ENCODE results near the gene GZF1. TPM values are rescaled to one million over a fixed set of nuclear protein-coding genes. Genes with fewer than 3 reads are reported as not detected.

The GZF1 gene
- total and polyA plus RNA-seq, 4 donors, result 1.6 to 11.0 (median 5.1) TPM

GRCh38 chr20:23415959-23416583 lies 54.1 kb downstream of the GZF1 start:
- H3K27me3 ChIP-seq (ENCODE audit: control insufficient read depth in 4 of 4, insufficient read depth in 4 of 4, low read length in 3 of 4), result no peaks in the 10 kb centered on the region
- TF ChIP-seq HNF4A (conservative IDR thresholded peaks at IDR 0.05) (no peak), TAF1 (conservative IDR thresholded peaks at IDR 0.05) (no peak), FOXA1 (IDR thresholded peaks at IDR 0.05) (no peak), YY1 (IDR thresholded peaks at IDR 0.05) (no peak), FOXA2 (IDR thresholded peaks at IDR 0.05) (no peak), RAD21 (IDR thresholded peaks at IDR 0.05) (no peak), HNF4G (IDR thresholded peaks at IDR 0.05) (no peak), SP1 (IDR thresholded peaks at IDR 0.05) (no peak), RXRA (IDR thresholded peaks at IDR 0.05) (no peak)
- H3K4me3 ChIP-seq (ENCODE audit: low read depth in 1 of 3, low read length in 3 of 3), result no peak overlapping the region
- no peak overlapping the region for H3K27ac ChIP-seq (ENCODE audit: low read depth in 1 of 2, low read length in 2 of 2)
- no peak for DNase-seq (ENCODE audit: low spot score)
- H3K36me3 ChIP-seq (ENCODE audit: control insufficient read depth in 4 of 4, insufficient read depth in 3 of 4, low read depth in 1 of 4, low read length in 3 of 4), result no peaks in the 10 kb centered on the region
- H3K9me3 ChIP-seq (ENCODE audit: control insufficient read depth in 4 of 4, low read length in 3 of 4), result no peaks in the 10 kb centered on the region
- no peak overlapping the region for H3K9ac ChIP-seq (ENCODE audit: low read depth in 1 of 2, low read length in 2 of 2)
- peaks cover 9 to 27% (median 14%) of the 10 kb centered on the region in 4 donors for H3K4me1 ChIP-seq (ENCODE audit: control insufficient read depth in 4 of 4, insufficient read depth in 4 of 4, low read length in 3 of 4)
- 83% methylated on average over 6 of the region's 6 CpGs for WGBS

DNA sequence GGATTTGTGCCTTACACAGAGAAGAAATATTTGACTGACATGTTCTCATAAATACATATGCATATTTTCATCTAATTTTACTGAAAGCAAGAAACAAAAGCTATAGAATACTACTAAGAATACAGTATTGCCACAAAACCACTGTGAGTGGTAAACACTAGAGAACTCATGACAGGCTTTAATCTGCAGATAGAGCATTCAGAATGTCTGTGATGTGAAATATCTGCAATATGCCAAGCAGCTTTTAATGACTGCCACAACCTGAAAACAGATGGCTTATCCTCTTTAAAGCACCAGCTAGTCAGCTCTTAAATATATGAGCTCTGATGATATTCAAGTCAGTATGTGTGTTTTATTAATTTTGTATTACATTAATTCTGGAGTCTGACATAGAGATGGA lies 55.9 kb downstream of the GZF1 start:
- Histone ChIP-seq H3K9me3 (ENCODE audit: control insufficient read depth in 4 of 4, low read length in 3 of 4) (no peaks in the 10 kb centered on the region), H3K4me3 (ENCODE audit: low read depth in 1 of 3, low read length in 3 of 3) (no peak overlapping the region), H3K9ac (ENCODE audit: low read depth in 1 of 2, low read length in 2 of 2) (no peak overlapping the region), H3K27me3 (ENCODE audit: control insufficient read depth in 4 of 4, insufficient read depth in 4 of 4, low read length in 3 of 4) (no peaks in the 10 kb centered on the region), H3K4me1 (ENCODE audit: control insufficient read depth in 4 of 4, insufficient read depth in 4 of 4, low read length in 3 of 4) (peaks cover 4 to 24% (median 13%) of the 10 kb centered on the region in 4 donors), H3K27ac (ENCODE audit: low read depth in 1 of 2, low read length in 2 of 2) (no peak overlapping the region), H3K36me3 (ENCODE audit: control insufficient read depth in 4 of 4, insufficient read depth in 3 of 4, low read depth in 1 of 4, low read length in 3 of 4) (no peaks in the 10 kb centered on the region)
- TF ChIP-seq RXRA (IDR thresholded peaks at IDR 0.05) (no peak), EGR1 (IDR thresholded peaks at IDR 0.05; ENCODE audit: low read depth in 2 of 2) (no peak), RAD21 (IDR thresholded peaks at IDR 0.05) (no peak), FOXA2 (IDR thresholded peaks at IDR 0.05) (no peak), JUND (IDR thresholded peaks at IDR 0.05) (no peak), HNF4G (IDR thresholded peaks at IDR 0.05) (no peak), NR2F2 (IDR thresholded peaks at IDR 0.05) (no peak), ZBTB33 (IDR thresholded peaks at IDR 0.05) (no peak), YY1 (IDR thresholded peaks at IDR 0.05) (no peak), TAF1 (conservative IDR thresholded peaks at IDR 0.05) (no peak), HNF4A (conservative IDR thresholded peaks at IDR 0.05) (no peak), GABPA (IDR thresholded peaks at IDR 0.05 in 1 of 2, conservative IDR thresholded peaks at IDR 0.05 in 1 of 2) (no peak), FOXA1 (IDR thresholded peaks at IDR 0.05) (no peak)
- TF ChIP-seq, protein P1, sequence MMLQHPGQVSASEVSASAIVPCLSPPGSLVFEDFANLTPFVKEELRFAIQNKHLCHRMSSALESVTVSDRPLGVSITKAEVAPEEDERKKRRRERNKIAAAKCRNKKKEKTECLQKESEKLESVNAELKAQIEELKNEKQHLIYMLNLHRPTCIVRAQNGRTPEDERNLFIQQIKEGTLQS (IDR thresholded peaks at IDR 0.05), result no peak
- TF ChIP-seq, protein P2, sequence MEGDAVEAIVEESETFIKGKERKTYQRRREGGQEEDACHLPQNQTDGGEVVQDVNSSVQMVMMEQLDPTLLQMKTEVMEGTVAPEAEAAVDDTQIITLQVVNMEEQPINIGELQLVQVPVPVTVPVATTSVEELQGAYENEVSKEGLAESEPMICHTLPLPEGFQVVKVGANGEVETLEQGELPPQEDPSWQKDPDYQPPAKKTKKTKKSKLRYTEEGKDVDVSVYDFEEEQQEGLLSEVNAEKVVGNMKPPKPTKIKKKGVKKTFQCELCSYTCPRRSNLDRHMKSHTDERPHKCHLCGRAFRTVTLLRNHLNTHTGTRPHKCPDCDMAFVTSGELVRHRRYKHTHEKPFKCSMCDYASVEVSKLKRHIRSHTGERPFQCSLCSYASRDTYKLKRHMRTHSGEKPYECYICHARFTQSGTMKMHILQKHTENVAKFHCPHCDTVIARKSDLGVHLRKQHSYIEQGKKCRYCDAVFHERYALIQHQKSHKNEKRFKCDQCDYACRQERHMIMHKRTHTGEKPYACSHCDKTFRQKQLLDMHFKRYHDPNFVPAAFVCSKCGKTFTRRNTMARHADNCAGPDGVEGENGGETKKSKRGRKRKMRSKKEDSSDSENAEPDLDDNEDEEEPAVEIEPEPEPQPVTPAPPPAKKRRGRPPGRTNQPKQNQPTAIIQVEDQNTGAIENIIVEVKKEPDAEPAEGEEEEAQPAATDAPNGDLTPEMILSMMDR (IDR thresholded peaks at IDR 0.05; ENCODE audit: low read depth, low read length, missing input control), result no peak
- TF ChIP-seq, protein P3, sequence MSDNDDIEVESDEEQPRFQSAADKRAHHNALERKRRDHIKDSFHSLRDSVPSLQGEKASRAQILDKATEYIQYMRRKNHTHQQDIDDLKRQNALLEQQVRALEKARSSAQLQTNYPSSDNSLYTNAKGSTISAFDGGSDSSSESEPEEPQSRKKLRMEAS (IDR thresholded peaks at IDR 0.05), result no peak
- TF ChIP-seq, protein P4, sequence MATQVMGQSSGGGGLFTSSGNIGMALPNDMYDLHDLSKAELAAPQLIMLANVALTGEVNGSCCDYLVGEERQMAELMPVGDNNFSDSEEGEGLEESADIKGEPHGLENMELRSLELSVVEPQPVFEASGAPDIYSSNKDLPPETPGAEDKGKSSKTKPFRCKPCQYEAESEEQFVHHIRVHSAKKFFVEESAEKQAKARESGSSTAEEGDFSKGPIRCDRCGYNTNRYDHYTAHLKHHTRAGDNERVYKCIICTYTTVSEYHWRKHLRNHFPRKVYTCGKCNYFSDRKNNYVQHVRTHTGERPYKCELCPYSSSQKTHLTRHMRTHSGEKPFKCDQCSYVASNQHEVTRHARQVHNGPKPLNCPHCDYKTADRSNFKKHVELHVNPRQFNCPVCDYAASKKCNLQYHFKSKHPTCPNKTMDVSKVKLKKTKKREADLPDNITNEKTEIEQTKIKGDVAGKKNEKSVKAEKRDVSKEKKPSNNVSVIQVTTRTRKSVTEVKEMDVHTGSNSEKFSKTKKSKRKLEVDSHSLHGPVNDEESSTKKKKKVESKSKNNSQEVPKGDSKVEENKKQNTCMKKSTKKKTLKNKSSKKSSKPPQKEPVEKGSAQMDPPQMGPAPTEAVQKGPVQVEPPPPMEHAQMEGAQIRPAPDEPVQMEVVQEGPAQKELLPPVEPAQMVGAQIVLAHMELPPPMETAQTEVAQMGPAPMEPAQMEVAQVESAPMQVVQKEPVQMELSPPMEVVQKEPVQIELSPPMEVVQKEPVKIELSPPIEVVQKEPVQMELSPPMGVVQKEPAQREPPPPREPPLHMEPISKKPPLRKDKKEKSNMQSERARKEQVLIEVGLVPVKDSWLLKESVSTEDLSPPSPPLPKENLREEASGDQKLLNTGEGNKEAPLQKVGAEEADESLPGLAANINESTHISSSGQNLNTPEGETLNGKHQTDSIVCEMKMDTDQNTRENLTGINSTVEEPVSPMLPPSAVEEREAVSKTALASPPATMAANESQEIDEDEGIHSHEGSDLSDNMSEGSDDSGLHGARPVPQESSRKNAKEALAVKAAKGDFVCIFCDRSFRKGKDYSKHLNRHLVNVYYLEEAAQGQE (IDR thresholded peaks at IDR 0.05), result no peak
- DNase-seq (ENCODE audit: low spot score), result no peak

All from liver (tissue), 9 donors.